DOHH2 (cell line): ENCODE measurements around the gene TBC1D4.

ENCODE experiments used
- H3F3A ChIP-seq: fragments of 200-600 bp; sonication (generic), shearing (Covaris generic); 2 replicates; pipeline ENCODE4 v1.6.0; 2016; ENCODE audit warnings: antibody characterized with exemption, mild to moderate bottlenecking; ENCODE audit not compliant: control insufficient read depth, insufficient read depth
- H3K27ac ChIP-seq: fragments of 200-600 bp; sonication (generic); 2 replicates; pipeline ENCODE4 v1.5.1; 2014; ENCODE audit warnings: low read depth, mild to moderate bottlenecking, low read length, moderate library complexity
- H3K27me3 ChIP-seq: fragments of 200-600 bp; sonication (generic); 2 replicates; pipeline ENCODE4 v1.6.1; 2014; ENCODE audit warnings: mild to moderate bottlenecking, low read length, mixed read lengths; ENCODE audit not compliant: control insufficient read depth
- H3K36me3 ChIP-seq: fragments of 200-600 bp; sonication (generic); 2 replicates; pipeline ENCODE4 v1.6.1; 2014; ENCODE audit warnings: mild to moderate bottlenecking, low read length, moderate library complexity, mixed read lengths; ENCODE audit not compliant: control insufficient read depth
- H3K4me1 ChIP-seq: fragments of 200-600 bp; sonication (generic); 2 replicates; pipeline ENCODE4 v1.6.1; 2014; ENCODE audit warnings: mild to moderate bottlenecking, low read length, mixed read lengths; ENCODE audit not compliant: control insufficient read depth
- H3K4me2 ChIP-seq: fragments of 200-600 bp; sonication (generic); 2 replicates; pipeline ENCODE4 v1.6.0; 2014; ENCODE audit warnings: mild to moderate bottlenecking, low read length, moderate library complexity
- H3K4me3 ChIP-seq: fragments of 200-600 bp; sonication (generic); 2 replicates; pipeline ENCODE4 v1.5.1; 2014; ENCODE audit warnings: mild to moderate bottlenecking, low read length, mixed read lengths
- H3K79me2 ChIP-seq: fragments of 200-600 bp; sonication (generic); 2 replicates; pipeline ENCODE4 v1.6.1; 2014; ENCODE audit warnings: mild to moderate bottlenecking, low read length, mixed read lengths; ENCODE audit not compliant: control insufficient read depth
- H3K9me2 ChIP-seq: fragments of 200-600 bp; sonication (generic); replicated peaks from 2 replicates; pipeline ENCODE4 v1.6.1; 2014; ENCODE audit warnings: mild to moderate bottlenecking, low read length, mixed read lengths; ENCODE audit not compliant: control insufficient read depth
- H3K9me3 ChIP-seq: fragments of 200-600 bp; sonication (generic); 2 replicates; pipeline ENCODE4 v1.6.1; 2014; ENCODE audit warnings: antibody characterized with exemption, low read length, mixed read lengths; ENCODE audit not compliant: control insufficient read depth, insufficient read depth
- H4K20me1 ChIP-seq: fragments of 200-600 bp; sonication (generic); 2 replicates; pipeline ENCODE4 v1.6.0; 2014; ENCODE audit warnings: low read depth, mild to moderate bottlenecking, antibody characterized with exemption, low read length, moderate library complexity; ENCODE audit not compliant: control insufficient read depth, insufficient read depth
- EZH2phosphoT487 ChIP-seq: fragments of 200-600 bp; sonication (generic); IDR thresholded peaks from 2 replicates; pipeline ENCODE4 v1.6.1; 2017; ENCODE audit warnings: borderline replicate concordance, mild to moderate bottlenecking, antibody characterized with exemption, low read length, moderate library complexity, mixed read lengths
- TF ChIP-seq, protein P1 (sequence below): fragments of 200-600 bp; sonication (generic); IDR thresholded peaks from one replicate; pipeline ENCODE4 v1.5.1; 2014; ENCODE audit warnings: antibody characterized with exemption, mild to moderate bottlenecking, low read depth, low read length; ENCODE audit not compliant: poor library complexity, severe bottlenecking

The TBC1D4 gene

GRCh38 chr13:75385708-75386083 lies 96.3 kb downstream of the TBC1D4 start:
- Histone ChIP-seq H3K9me3 (no peaks in the 10 kb centered on the region), H3K79me2 (peaks cover 100% of the 10 kb centered on the region), H3K4me1 (peaks cover 97% of the 10 kb centered on the region), H3K27me3 (no peaks in the 10 kb centered on the region), H3K9me2 (no peaks in the 10 kb centered on the region), H4K20me1 (no peaks in the 10 kb centered on the region), H3K4me3 (peak overlapping the region; percentile 67), H3K4me2 (peak overlapping the region; percentile 91), H3K36me3 (peaks cover 8% of the 10 kb centered on the region; the same call in 1 of the 2 replicates), H3K27ac (peak overlapping the region; percentile 92), H3F3A (peaks cover 30% of the 10 kb centered on the region)
- no peak for TF ChIP-seq EZH2phosphoT487
- TF ChIP-seq, protein P1, sequence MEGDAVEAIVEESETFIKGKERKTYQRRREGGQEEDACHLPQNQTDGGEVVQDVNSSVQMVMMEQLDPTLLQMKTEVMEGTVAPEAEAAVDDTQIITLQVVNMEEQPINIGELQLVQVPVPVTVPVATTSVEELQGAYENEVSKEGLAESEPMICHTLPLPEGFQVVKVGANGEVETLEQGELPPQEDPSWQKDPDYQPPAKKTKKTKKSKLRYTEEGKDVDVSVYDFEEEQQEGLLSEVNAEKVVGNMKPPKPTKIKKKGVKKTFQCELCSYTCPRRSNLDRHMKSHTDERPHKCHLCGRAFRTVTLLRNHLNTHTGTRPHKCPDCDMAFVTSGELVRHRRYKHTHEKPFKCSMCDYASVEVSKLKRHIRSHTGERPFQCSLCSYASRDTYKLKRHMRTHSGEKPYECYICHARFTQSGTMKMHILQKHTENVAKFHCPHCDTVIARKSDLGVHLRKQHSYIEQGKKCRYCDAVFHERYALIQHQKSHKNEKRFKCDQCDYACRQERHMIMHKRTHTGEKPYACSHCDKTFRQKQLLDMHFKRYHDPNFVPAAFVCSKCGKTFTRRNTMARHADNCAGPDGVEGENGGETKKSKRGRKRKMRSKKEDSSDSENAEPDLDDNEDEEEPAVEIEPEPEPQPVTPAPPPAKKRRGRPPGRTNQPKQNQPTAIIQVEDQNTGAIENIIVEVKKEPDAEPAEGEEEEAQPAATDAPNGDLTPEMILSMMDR: no peak

DNA sequence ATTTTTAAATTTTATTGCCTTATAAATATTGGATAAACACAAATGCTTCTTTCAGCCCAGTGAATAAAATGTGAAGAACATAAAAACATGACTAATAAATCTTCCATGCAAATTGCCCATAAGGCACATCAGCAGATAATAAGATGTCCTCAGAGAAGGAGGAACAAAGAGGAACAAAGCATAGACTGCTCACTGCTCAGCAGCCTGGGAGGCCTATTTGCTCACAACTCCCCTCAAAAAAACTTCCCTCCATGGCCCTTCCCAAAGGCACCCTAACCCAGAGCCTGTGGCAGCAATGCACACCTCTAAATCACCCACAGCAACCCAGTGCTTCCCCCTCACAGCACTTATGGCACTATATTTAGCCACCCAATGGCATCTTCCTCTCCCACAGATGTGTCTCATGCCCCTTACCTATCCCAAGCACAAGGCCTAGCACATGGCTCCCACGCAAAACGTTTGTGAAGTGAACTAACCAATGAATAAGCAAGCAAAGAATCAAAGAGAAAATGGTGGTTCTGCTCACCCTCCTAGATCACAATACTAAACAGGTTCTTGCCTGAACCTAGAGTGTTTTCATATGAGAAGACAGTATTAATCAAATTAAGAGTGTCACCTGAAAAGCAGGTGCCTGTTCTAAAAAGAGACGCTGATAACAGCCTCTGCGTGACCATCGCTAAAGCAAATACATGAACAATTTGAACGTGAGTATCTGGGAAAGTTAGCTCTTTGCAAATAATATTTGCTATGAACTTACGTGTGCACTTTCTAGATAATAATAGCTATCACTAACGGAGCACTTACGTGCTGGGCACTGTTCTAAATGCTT lies 96.9 kb downstream of the TBC1D4 start:
- Histone ChIP-seq H3K9me2 (no peaks in the 10 kb centered on the region), H3K4me3 (peak overlapping the region; percentile 67), H3K4me1 (peaks cover 97% of the 10 kb centered on the region), H3K4me2 (peak overlapping the region; percentile 91), H3K9me3 (no peaks in the 10 kb centered on the region), H3F3A (peaks cover 30% of the 10 kb centered on the region), H4K20me1 (no peaks in the 10 kb centered on the region), H3K79me2 (peaks cover 100% of the 10 kb centered on the region), H3K27me3 (no peaks in the 10 kb centered on the region), H3K36me3 (peaks cover 8% of the 10 kb centered on the region; the same call in 1 of the 2 replicates), H3K27ac (peak overlapping the region; percentile 92)
- TF ChIP-seq, protein P1: no peak
- TF ChIP-seq EZH2phosphoT487: no peak

GRCh38 chr13:75383064-75383715 lies 98.8 kb downstream of the TBC1D4 start:
- H3K4me3 ChIP-seq: no peak overlapping the region; the same call in 1 of the 2 replicates
- H3K79me2 ChIP-seq: peaks cover 100% of the 10 kb centered on the region
- H3K4me1 ChIP-seq: peaks cover 97% of the 10 kb centered on the region
- TF ChIP-seq, protein P1: no peak
- TF ChIP-seq EZH2phosphoT487: no peak
- no peaks in the 10 kb centered on the region for H3K27me3 ChIP-seq
- H3K36me3 ChIP-seq: peaks cover 6% of the 10 kb centered on the region; the same call in 1 of the 2 replicates
- H3K27ac ChIP-seq: no peak overlapping the region
- H3K9me3 ChIP-seq: no peaks in the 10 kb centered on the region
- no peaks in the 10 kb centered on the region for H4K20me1 ChIP-seq
- H3K9me2 ChIP-seq: no peaks in the 10 kb centered on the region
- peaks cover 26% of the 10 kb centered on the region for H3F3A ChIP-seq
- peak overlapping the region; percentile 31 for H3K4me2 ChIP-seq
